PC-3 (cell line): ENCODE data around the gene NCAPH2. TPM values are rescaled to one million over a fixed set of nuclear protein-coding genes. Genes with fewer than 3 reads are reported as not detected.

Source experiments
- ATAC-seq: fragments of 200-7000 bp; cut with Tn5 transposase; 2 replicates; pipeline ENCODE4 v1.9.1; 2020; ENCODE audit warnings: mild to moderate bottlenecking, moderate library complexity
- BruUV-seq: library from RNA; stranded (reverse); fragments of 400-500 nt; replicated peaks from 2 replicates; lab custom pipeline; 2021; lab: Mats Ljungman, UMichigan
- CTCF ChIA-PET: fragments of 300-600 bp; sonication (Branson Sonifier 250); formaldehyde crosslinking; loops from one replicate; lab custom pipeline; 2022; ENCODE audit warnings: antibody characterized with exemption; lab: Charles Lee
- POLR2A ChIA-PET: fragments of 300-600 bp; sonication (Branson Sonifier 250); formaldehyde crosslinking; loops from one replicate; lab custom pipeline; 2022; ENCODE audit warnings: antibody characterized with exemption; ENCODE audit not compliant: unreplicated experiment; lab: Charles Lee
- DNase-seq: peaks from one replicate; pipeline ENCODE4 v3.0.0-alpha.2; 2015
- H2AFZ ChIP-seq: fragments of 300-600 bp; sonication (generic); 2 replicates; pipeline ENCODE4 v1.6.0; 2016; ENCODE audit warnings: antibody characterized with exemption, low read length
- H3F3A ChIP-seq: fragments of 300-600 bp; sonication (generic); one replicate; pipeline ENCODE4 v1.6.0; 2017; ENCODE audit warnings: antibody characterized with exemption, low read length, control low read depth, mild to moderate bottlenecking; ENCODE audit not compliant: unreplicated experiment
- H3K27ac ChIP-seq: fragments of 300-600 bp; sonication (generic); 2 replicates; pipeline ENCODE4 v1.5.1; 2016; ENCODE audit warnings: mild to moderate bottlenecking, low read length
- H3K27me3 ChIP-seq: fragments of 300-600 bp; sonication (generic); 2 replicates; pipeline ENCODE4 v1.6.1; 2016; ENCODE audit warnings: low read length, mixed read lengths
- H3K36me3 ChIP-seq: fragments of 300-600 bp; sonication (generic); 2 replicates; pipeline ENCODE4 v1.6.1; 2016; ENCODE audit warnings: low read depth, mixed run types, low read length, mixed read lengths
- H3K4me1 ChIP-seq: fragments of 300-600 bp; sonication (generic); 2 replicates; pipeline ENCODE4 v1.5.1; 2016; ENCODE audit warnings: low read length; ENCODE audit not compliant: insufficient read depth
- H3K4me2 ChIP-seq: fragments of 300-600 bp; sonication (generic); 2 replicates; pipeline ENCODE4 v1.6.0; 2016; ENCODE audit warnings: low read length
- H3K4me3 ChIP-seq: fragments of 300-600 bp; sonication (generic); 2 replicates; pipeline ENCODE4 v1.5.1; 2016; ENCODE audit warnings: mild to moderate bottlenecking, low read length, mixed read lengths
- H3K79me2 ChIP-seq: fragments of 300-600 bp; sonication (generic); 2 replicates; pipeline ENCODE4 v1.6.1; 2017; ENCODE audit warnings: low read length, mixed read lengths
- H3K9ac ChIP-seq: fragments of 300-600 bp; sonication (generic); 2 replicates; pipeline ENCODE4 v1.6.0; 2016; ENCODE audit warnings: mild to moderate bottlenecking, low read length
- H3K9me2 ChIP-seq: fragments of 300-600 bp; sonication (generic); replicated peaks from 2 replicates; pipeline ENCODE4 v1.6.1; 2016; ENCODE audit warnings: mixed run types, low read length, mixed read lengths
- H3K9me3 ChIP-seq: fragments of 300-600 bp; sonication (generic); 2 replicates; pipeline ENCODE4 v1.6.1; 2016; ENCODE audit warnings: low read length, mixed read lengths
- H4K20me1 ChIP-seq: fragments of 300-600 bp; sonication (generic); 2 replicates; pipeline ENCODE4 v1.6.1; 2016; ENCODE audit warnings: low read length, mixed read lengths
- CTCF ChIP-seq: fragments of 300-600 bp; sonication (generic); conservative IDR thresholded peaks from 2 replicates; pipeline ENCODE4 v1.5.1; 2017; ENCODE audit warnings: antibody characterized with exemption, low read depth, mild to moderate bottlenecking, low read length
- EZH2 ChIP-seq: fragments of 300-600 bp; sonication (generic); IDR thresholded peaks from one replicate; pipeline ENCODE4 v1.6.1; 2017; ENCODE audit warnings: antibody characterized with exemption, mild to moderate bottlenecking, low read length; ENCODE audit not compliant: unreplicated experiment
- EZH2phosphoT487 ChIP-seq: fragments of 300-600 bp; sonication (generic); IDR thresholded peaks from 2 replicates; pipeline ENCODE4 v1.6.1; 2018; ENCODE audit warnings: mild to moderate bottlenecking, antibody characterized with exemption, low read length, borderline replicate concordance
- intact Hi-C: fragments of 100-400 bp; cut with micrococcal nuclease; formaldehyde crosslinking; loops from 2 replicates; pipeline ENCODE4 v1.9.0; 2023
- total RNA-seq: library from RNA; depleted of rRNA; stranded (reverse); fragments of >200 nt; gene quantifications from 2 replicates; pipeline ENCODE4 v1.2.3, GENCODE V29; 2014

NCAPH2 gene
- total RNA-seq, 1 experiment from 2014 or later, result 75.4 TPM

- BruUV-seq, result no TSS peak
- H3K27ac ChIP-seq, result no peak overlapping the region
- H3K9me2 ChIP-seq, result no peaks in the 10 kb centered on the region
- no peak overlapping the region for H3K4me3 ChIP-seq
- H3K79me2 ChIP-seq, result peaks cover 16% of the 10 kb centered on the region
- no peaks in the 10 kb centered on the region for H3K9me3 ChIP-seq
- no peaks in the 10 kb centered on the region; the same call in 1 of the 2 replicates for H3K4me1 ChIP-seq
- no peaks in the 10 kb centered on the region for H3K27me3 ChIP-seq
- H4K20me1 ChIP-seq, result no peaks in the 10 kb centered on the region
- no peak overlapping the region for H2AFZ ChIP-seq
- H3K9ac ChIP-seq, result no peak overlapping the region
- ChIA-PET POLR2A (no interaction called here), CTCF (no interaction called here)
- no peaks in the 10 kb centered on the region for H3F3A ChIP-seq
- no peaks in the 10 kb centered on the region for H3K36me3 ChIP-seq
- TF ChIP-seq CTCF (no peak), EZH2 (no peak), EZH2phosphoT487 (no peak)
- no peak for DNase-seq
- intact Hi-C loops, result no loop called here
- H3K4me2 ChIP-seq, result no peak overlapping the region
- ATAC-seq, result no peak
These were observed 4.4 kb upstream of the NCAPH2 start for GRCh38 chr22:50503475-50504145.

GRCh38 chr22:50504369-50505211, 3.4 kb upstream of the NCAPH2 start:
- Histone ChIP-seq H3K36me3 (no peaks in the 10 kb centered on the region), H3K79me2 (peaks cover 26% of the 10 kb centered on the region), H3K9me2 (no peaks in the 10 kb centered on the region), H3K9ac (no peak overlapping the region), H3K27me3 (no peaks in the 10 kb centered on the region), H3K27ac (no peak overlapping the region), H3K9me3 (no peaks in the 10 kb centered on the region), H3K4me1 (peaks cover 7% of the 10 kb centered on the region), H3F3A (no peaks in the 10 kb centered on the region), H3K4me2 (no peak overlapping the region), H4K20me1 (no peaks in the 10 kb centered on the region), H3K4me3 (no peak overlapping the region), H2AFZ (no peak overlapping the region)
- DNase-seq (no peak), ATAC-seq (no peak)
- TF ChIP-seq EZH2phosphoT487 (no peak), CTCF (no peak), EZH2 (no peak)
- CTCF ChIA-PET, result no interaction called here
- no TSS peak for BruUV-seq
- intact Hi-C loops, result no loop called here
- POLR2A ChIA-PET, result no interaction called here
